Mesenchymal stem cell (in vitro differentiated cells and primary cell): ENCODE measurements around the gene TTC7B.

Experiments used
- DNase-seq: peaks from one replicate; pipeline ENCODE4 v3.0.0-alpha.2; 2013
- H2AFZ ChIP-seq: one replicate; pipeline ENCODE4 v1.6.1; 2013; ENCODE audit warnings: low read depth, mild to moderate bottlenecking, control low read depth, inconsistent platforms, low read length, moderate library complexity
- H2AK5ac ChIP-seq: 2 replicates; pipeline ENCODE4 v1.6.1; 2013; ENCODE audit warnings: low read length, moderate library complexity, mild to moderate bottlenecking, inconsistent platforms; ENCODE audit not compliant: severe bottlenecking
- H2BK120ac ChIP-seq: one replicate; pipeline ENCODE4 v1.6.1; 2013; ENCODE audit warnings: low read depth, mild to moderate bottlenecking, inconsistent platforms, low read length, moderate library complexity
- H2BK12ac ChIP-seq, 2 experiments: one replicate each; pipeline ENCODE4 v1.6.1; 2013; ENCODE audit warnings: inconsistent platforms in 2 of 2, low read length in 2 of 2, mild to moderate bottlenecking in 2 of 2, moderate library complexity in 2 of 2, control low read depth in 1 of 2
- H2BK15ac ChIP-seq: one replicate; pipeline ENCODE4 v1.6.1; 2013; ENCODE audit warnings: mild to moderate bottlenecking, low read depth, inconsistent platforms; ENCODE audit not compliant: poor library complexity, severe bottlenecking
- H2BK5ac ChIP-seq: 2 replicates; pipeline ENCODE4 v1.6.1; 2013; ENCODE audit warnings: low read depth, mild to moderate bottlenecking, low read length, control low read depth, inconsistent platforms; ENCODE audit not compliant: poor library complexity, severe bottlenecking
- H3K14ac ChIP-seq, 2 experiments: one replicate each; pipeline ENCODE4 v1.6.1; 2013; ENCODE audit warnings: inconsistent platforms in 2 of 2, low read length in 2 of 2, control low read depth in 1 of 2, mild to moderate bottlenecking in 1 of 2, moderate library complexity in 1 of 2
- H3K18ac ChIP-seq, 2 experiments: one replicate each; pipeline ENCODE4 v1.6.1; 2013; ENCODE audit warnings: inconsistent platforms in 2 of 2, low read length in 2 of 2, control low read depth in 1 of 2, low read depth in 1 of 2, mild to moderate bottlenecking in 1 of 2
- H3K23ac ChIP-seq, 2 experiments: one replicate each; pipeline ENCODE4 v1.6.1; 2013; ENCODE audit warnings: inconsistent platforms in 2 of 2, low read length in 2 of 2, mild to moderate bottlenecking in 2 of 2, moderate library complexity in 2 of 2, control low read depth in 1 of 2
- H3K27ac ChIP-seq: 2 replicates; pipeline ENCODE4 v1.5.1; 2013; ENCODE audit warnings: mild to moderate bottlenecking, moderate library complexity, low read length, control low read depth, inconsistent platforms; ENCODE audit not compliant: poor library complexity, severe bottlenecking
- H3K27me3 ChIP-seq, 2 experiments: 2 replicates each; pipeline versions ENCODE4 v1.6.1 to v1.7.0; 2013; ENCODE audit warnings: low read length in 2 of 2, mild to moderate bottlenecking in 2 of 2, moderate library complexity in 2 of 2, control low read depth in 1 of 2, inconsistent platforms in 1 of 2; ENCODE audit not compliant: control insufficient read depth in 1 of 2, insufficient read depth in 1 of 2
- H3K36me3 ChIP-seq, 2 experiments: 2 replicates each; pipeline versions ENCODE4 v1.6.1 to v1.7.0; 2013; ENCODE audit warnings: low read length in 2 of 2, control low read depth in 1 of 2, inconsistent platforms in 1 of 2, low read depth in 1 of 2, mild to moderate bottlenecking in 1 of 2; ENCODE audit not compliant: insufficient read depth in 2 of 2, control insufficient read depth in 1 of 2
- H3K4ac ChIP-seq, 2 experiments: one replicate each; pipeline ENCODE4 v1.6.1; 2013; ENCODE audit warnings: inconsistent platforms in 2 of 2, low read length in 2 of 2, mild to moderate bottlenecking in 2 of 2, moderate library complexity in 2 of 2, control low read depth in 1 of 2, low read depth in 1 of 2
- H3K4me1 ChIP-seq: 2 replicates; pipeline ENCODE4 v1.6.1; 2013; ENCODE audit warnings: low read depth, low read length, control low read depth; ENCODE audit not compliant: control insufficient read depth, insufficient read depth
- H3K4me2 ChIP-seq: 2 replicates; pipeline ENCODE4 v1.6.1; 2013; ENCODE audit warnings: low read length, mild to moderate bottlenecking, inconsistent platforms; ENCODE audit not compliant: poor library complexity, severe bottlenecking
- H3K4me3 ChIP-seq, 2 experiments: 2 replicates each; pipeline versions ENCODE4 v1.5.1 to v1.7.0; 2013; ENCODE audit warnings: low read length in 2 of 2, mild to moderate bottlenecking in 2 of 2, control low read depth in 1 of 2, low read depth in 1 of 2; ENCODE audit not compliant: insufficient read depth in 1 of 2
- H3K79me1 ChIP-seq: replicated peaks from 2 replicates; pipeline ENCODE4 v1.6.1; 2013; ENCODE audit warnings: mild to moderate bottlenecking, control low read depth, low read length, inconsistent platforms; ENCODE audit not compliant: poor library complexity, severe bottlenecking
- H3K9ac ChIP-seq: 2 replicates; pipeline ENCODE4 v1.7.0; 2013; ENCODE audit warnings: mild to moderate bottlenecking, low read length, moderate library complexity
- H3K9me3 ChIP-seq: 2 replicates; pipeline ENCODE4 v1.7.0; 2013; ENCODE audit warnings: mild to moderate bottlenecking, low read length; ENCODE audit not compliant: control insufficient read depth
- H4K8ac ChIP-seq: one replicate; pipeline ENCODE4 v1.6.1; 2013; ENCODE audit warnings: inconsistent platforms, mild to moderate bottlenecking, low read length, moderate library complexity
- H4K91ac ChIP-seq: one replicate; pipeline ENCODE4 v1.6.1; 2013; ENCODE audit warnings: mild to moderate bottlenecking, low read length, inconsistent platforms
- WGBS: methylation state at CpG from one replicate; pipeline ENCODE4 v1.1.7; 2013; ENCODE audit warnings: mixed read lengths; 5-methylcytosine and 5-hydroxymethylcytosine counted together

TTC7B gene

DNA sequence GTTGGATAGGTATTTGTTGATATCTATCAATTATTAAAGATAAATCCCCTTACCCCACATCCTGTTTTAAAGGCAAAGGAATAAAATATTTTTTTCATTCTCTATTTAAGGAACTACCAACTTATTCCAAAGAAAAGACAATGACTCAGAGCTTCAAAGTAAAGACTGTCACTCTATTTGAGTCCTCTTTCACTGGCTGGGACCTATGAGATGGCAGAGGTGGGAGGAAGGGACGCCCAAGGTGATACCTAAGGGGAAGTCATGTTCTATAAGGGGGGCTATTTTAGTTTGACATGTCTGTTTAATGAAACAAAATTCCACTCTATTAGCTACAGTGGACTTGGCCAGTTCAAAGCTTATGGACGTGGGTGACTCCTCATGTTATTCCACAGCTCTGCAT lies 209.8 kb downstream of the TTC7B start:
- H3K9me3 ChIP-seq, result no peaks in the 10 kb centered on the region
- H3K4me1 ChIP-seq, result peaks cover 12% of the 10 kb centered on the region
- DNase-seq, result no peak
- no peak overlapping the region for H4K8ac ChIP-seq
- no peaks in the 10 kb centered on the region for H3K79me1 ChIP-seq
- H2BK15ac ChIP-seq, result no peak overlapping the region
- H2AK5ac ChIP-seq, result no peak overlapping the region
- no peak overlapping the region for H3K18ac ChIP-seq
- H3K27me3 ChIP-seq, result no peaks in the 10 kb centered on the region
- no peak overlapping the region for H2BK120ac ChIP-seq
- H2BK12ac ChIP-seq, result no peak overlapping the region
- H3K4me2 ChIP-seq, result no peak overlapping the region
- no peak overlapping the region for H3K4ac ChIP-seq
- H2AFZ ChIP-seq, result no peak overlapping the region
- H2BK5ac ChIP-seq, result no peak overlapping the region
- no peak overlapping the region for H3K9ac ChIP-seq
- no peak overlapping the region for H3K4me3 ChIP-seq
- peaks cover 6 to 19% of the 10 kb centered on the region in 2 experiments for H3K36me3 ChIP-seq
- no peak overlapping the region for H3K27ac ChIP-seq
- no peak overlapping the region for H4K91ac ChIP-seq
- 94% methylated on average over 2 of the region's 2 CpGs for WGBS
- no peak overlapping the region for H3K23ac ChIP-seq
- no peak overlapping the region for H3K14ac ChIP-seq

DNA sequence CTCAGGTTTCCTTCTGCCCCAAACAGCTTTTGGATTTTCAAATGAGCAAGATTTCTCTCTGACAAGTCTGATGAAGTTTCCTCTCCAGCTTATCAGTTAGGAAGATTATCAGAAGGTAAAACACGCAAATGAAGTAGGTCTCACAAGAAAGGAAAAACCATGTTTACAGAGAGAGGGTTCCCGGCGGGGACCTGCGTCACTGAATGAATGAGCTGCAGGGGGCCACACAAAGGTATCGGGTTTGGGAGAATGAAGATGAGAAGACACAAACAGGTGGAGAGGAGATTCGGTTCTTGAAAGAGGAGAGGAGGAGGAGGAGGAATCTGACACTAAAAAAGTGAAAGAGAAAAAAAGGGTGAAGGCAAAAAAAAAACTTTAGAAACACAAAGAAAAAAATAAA lies 210.8 kb downstream of the TTC7B start:
- no peak overlapping the region for H2BK12ac ChIP-seq

DNA sequence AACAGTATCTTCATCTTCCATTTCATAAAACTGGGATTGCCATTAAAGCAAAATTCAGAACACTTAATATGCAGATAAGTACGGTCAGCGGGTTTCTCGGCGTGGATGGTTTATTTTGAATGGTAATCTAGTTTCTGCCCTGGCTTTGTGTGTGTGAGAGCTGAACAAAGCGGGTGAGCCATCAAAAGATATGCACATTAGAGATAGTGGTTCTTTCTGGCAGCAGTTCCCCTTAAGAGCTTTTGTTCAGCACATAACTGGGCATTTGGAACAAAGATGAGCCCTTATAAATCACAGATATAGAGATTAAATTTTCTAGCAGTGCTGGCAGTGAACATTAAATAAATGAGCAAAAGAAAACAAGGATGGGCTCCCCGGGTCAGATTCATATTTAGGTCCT lies 211.9 kb downstream of the TTC7B start:
- Histone ChIP-seq H4K91ac (no peak overlapping the region), H2BK5ac (no peak overlapping the region), H3K4me1 (peaks cover 18% of the 10 kb centered on the region), H2BK15ac (no peak overlapping the region), H3K14ac (no peak overlapping the region), H4K8ac (no peak overlapping the region), H2BK12ac (no peak overlapping the region), H3K36me3 (peaks cover 3 to 8% of the 10 kb centered on the region in 2 experiments), H3K9ac (no peak overlapping the region), H3K4me3 (no peak overlapping the region), H3K4ac (no peak overlapping the region), H3K79me1 (no peaks in the 10 kb centered on the region), H3K9me3 (no peaks in the 10 kb centered on the region), H2AK5ac (no peak overlapping the region), H3K23ac (no peak overlapping the region), H3K27me3 (no peaks in the 10 kb centered on the region), H2AFZ (no peak overlapping the region), H3K18ac (no peak overlapping the region), H2BK120ac (no peak overlapping the region), H3K4me2 (no peak overlapping the region), H3K27ac (no peak overlapping the region)
- WGBS, result 93% methylated on average over 6 of the region's 6 CpGs
- DNase-seq, result no peak

More for the DNA sequence above, 210.8 kb downstream of the TTC7B start:
- Histone ChIP-seq H3K27me3 (no peaks in the 10 kb centered on the region), H3K9me3 (no peaks in the 10 kb centered on the region), H2AK5ac (no peak overlapping the region), H4K91ac (no peak overlapping the region), H3K4ac (no peak overlapping the region), H2BK120ac (no peak overlapping the region), H3K4me3 (no peak overlapping the region), H3K4me1 (peaks cover 14% of the 10 kb centered on the region), H2BK5ac (no peak overlapping the region), H2AFZ (no peak overlapping the region), H3K18ac (no peak overlapping the region), H2BK15ac (no peak overlapping the region), H3K9ac (no peak overlapping the region), H3K14ac (no peak overlapping the region), H3K27ac (no peak overlapping the region), H3K23ac (no peak overlapping the region), H4K8ac (no peak overlapping the region), H3K79me1 (no peaks in the 10 kb centered on the region), H3K36me3 (peaks cover 6 to 15% of the 10 kb centered on the region in 2 experiments), H3K4me2 (no peak overlapping the region)
- whole genome bisulfite sequencing, result 65% methylated on average over 5 of the region's 6 CpGs
- DNase-seq, result no peak

DNA sequence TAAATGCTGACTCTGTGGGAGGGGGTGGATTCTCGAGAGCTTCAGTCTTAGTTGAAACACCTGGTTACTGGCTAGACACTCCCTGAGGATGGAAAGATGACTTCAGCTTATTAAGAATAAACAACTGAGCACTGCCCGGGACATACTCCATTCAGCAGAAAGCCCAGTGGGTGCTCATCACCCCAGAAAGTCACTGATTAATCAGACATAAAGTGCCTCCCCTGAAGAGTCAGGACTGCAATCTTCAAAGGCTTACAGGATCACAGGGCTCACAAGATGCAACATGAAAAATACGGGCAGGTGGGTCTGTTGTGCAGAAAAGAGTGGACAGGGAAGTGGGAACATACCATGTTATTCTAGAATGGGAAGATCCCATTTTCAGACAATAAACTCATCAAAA lies 212.4 kb downstream of the TTC7B start:
- no peak overlapping the region for H3K27ac ChIP-seq
- no peak overlapping the region for H2BK15ac ChIP-seq
- peaks cover 13% of the 10 kb centered on the region for H3K4me1 ChIP-seq
- no peak overlapping the region for H2AFZ ChIP-seq
- H2BK5ac ChIP-seq, result no peak overlapping the region
- no peaks in the 10 kb centered on the region for H3K79me1 ChIP-seq
- no peaks in the 10 kb centered on the region for H3K9me3 ChIP-seq
- no peak for DNase-seq
- H3K36me3 ChIP-seq, result peaks cover 3 to 8% of the 10 kb centered on the region in 2 experiments
- 88% methylated on average over 3 of the region's 3 CpGs for WGBS
- no peak overlapping the region for H3K4ac ChIP-seq
- H3K27me3 ChIP-seq, result no peaks in the 10 kb centered on the region
- H3K4me2 ChIP-seq, result no peak overlapping the region
- no peak overlapping the region for H2AK5ac ChIP-seq
- no peak overlapping the region for H4K91ac ChIP-seq
- H2BK12ac ChIP-seq, result no peak overlapping the region
- no peak overlapping the region for H3K18ac ChIP-seq
- H4K8ac ChIP-seq, result no peak overlapping the region
- H3K14ac ChIP-seq, result no peak overlapping the region
- no peak overlapping the region for H2BK120ac ChIP-seq
- no peak overlapping the region for H3K9ac ChIP-seq
- no peak overlapping the region for H3K4me3 ChIP-seq
- no peak overlapping the region for H3K23ac ChIP-seq
